Measurements from ENCODE around the gene SCNN1G.

- TF ChIP-seq MAX (IDR thresholded peaks at IDR 0.05) (no peak), CTCF (IDR thresholded peaks at IDR 0.05; ENCODE audit: low read depth, low read length, missing input control) (no peak), YY1 (IDR thresholded peaks at IDR 0.05) (no peak), RAD21 (IDR thresholded peaks at IDR 0.05) (no peak), EGR1 (IDR thresholded peaks at IDR 0.05; ENCODE audit: low read depth in 2 of 2) (no peak), RXRA (IDR thresholded peaks at IDR 0.05) (no peak), ZBTB33 (IDR thresholded peaks at IDR 0.05) (no peak), JUND (IDR thresholded peaks at IDR 0.05) (no peak), REST (IDR thresholded peaks at IDR 0.05) (no peak), TAF1 (conservative IDR thresholded peaks at IDR 0.05) (no peak), FOXA1 (IDR thresholded peaks at IDR 0.05) (no peak)
Measured at GRCh38 chr16:23182679-23183542, at the start of gene SCNN1G.
